Right lobe of liver (tissue), 4 donors: Measurements from ENCODE around the gene FOXC1.

Source experiments
- POLR2A ChIP-seq: fragments of 450-650 bp; IDR thresholded peaks from one replicate; pipeline ENCODE4 v1.6.1; 2017; ENCODE audit warnings: antibody characterized with exemption, mild to moderate bottlenecking
- TF ChIP-seq, protein P1 (sequence below), 4 donors: fragments of 200-600 bp in 3 of 4; fragments of 450-650 bp in 1 of 4; IDR thresholded peaks; one replicate each; pipeline versions ENCODE4 v1.5.1 to v1.8.0; 2016 to 2022; ENCODE audit warnings: antibody characterized with exemption in 4 of 4, mild to moderate bottlenecking in 2 of 4
- donor health status: DM: no; HTN: no; CAD: no.
- donor health status: DM: no; HTN: no; CAD: no.
- donor health status: DM: no; HTN: yes; CAD: no.

DNA sequence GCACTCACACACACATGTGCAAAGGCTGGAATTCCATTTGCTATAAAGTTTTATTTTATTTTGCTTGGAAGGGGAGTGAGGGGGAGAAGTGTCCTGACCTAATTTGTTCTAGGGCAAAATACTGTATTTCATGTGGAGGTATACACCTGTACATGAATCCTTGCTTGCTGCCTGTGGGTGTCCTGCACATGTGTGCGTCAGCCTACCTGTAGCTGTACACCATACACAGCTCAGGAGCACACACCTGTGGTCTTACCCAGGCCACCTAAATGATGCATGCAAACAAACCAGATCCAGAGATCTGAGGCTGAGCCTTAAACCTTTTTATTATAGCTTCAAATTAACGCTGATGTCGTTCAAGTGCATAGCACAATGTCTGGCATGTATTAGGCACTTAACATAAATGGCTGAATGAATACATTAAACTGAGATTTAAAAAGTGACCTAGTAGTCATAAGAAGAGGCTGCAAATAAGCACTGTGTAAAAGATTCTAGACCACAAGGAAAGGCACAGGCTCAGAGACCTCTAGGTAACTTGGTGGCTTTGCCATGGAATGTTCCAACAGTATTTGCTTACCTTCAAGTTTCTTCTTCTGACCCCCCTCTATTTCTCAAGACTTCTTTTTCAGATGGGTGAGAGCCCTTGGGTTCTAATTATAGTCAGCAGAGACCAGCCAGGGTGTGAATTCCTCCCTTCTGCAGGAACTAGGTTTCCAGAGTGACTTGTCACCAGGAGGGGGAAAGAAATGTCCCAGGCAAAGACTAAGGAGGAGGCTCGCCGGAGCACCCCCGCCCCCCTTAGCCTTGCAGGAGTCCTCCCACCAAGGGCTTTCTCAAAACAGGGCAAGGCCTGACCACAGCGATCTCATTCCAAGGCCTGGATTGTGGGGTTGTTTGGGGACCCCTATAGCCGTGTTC is 13.4 kb downstream of the FOXC1 start:
- TF ChIP-seq, protein P1, sequence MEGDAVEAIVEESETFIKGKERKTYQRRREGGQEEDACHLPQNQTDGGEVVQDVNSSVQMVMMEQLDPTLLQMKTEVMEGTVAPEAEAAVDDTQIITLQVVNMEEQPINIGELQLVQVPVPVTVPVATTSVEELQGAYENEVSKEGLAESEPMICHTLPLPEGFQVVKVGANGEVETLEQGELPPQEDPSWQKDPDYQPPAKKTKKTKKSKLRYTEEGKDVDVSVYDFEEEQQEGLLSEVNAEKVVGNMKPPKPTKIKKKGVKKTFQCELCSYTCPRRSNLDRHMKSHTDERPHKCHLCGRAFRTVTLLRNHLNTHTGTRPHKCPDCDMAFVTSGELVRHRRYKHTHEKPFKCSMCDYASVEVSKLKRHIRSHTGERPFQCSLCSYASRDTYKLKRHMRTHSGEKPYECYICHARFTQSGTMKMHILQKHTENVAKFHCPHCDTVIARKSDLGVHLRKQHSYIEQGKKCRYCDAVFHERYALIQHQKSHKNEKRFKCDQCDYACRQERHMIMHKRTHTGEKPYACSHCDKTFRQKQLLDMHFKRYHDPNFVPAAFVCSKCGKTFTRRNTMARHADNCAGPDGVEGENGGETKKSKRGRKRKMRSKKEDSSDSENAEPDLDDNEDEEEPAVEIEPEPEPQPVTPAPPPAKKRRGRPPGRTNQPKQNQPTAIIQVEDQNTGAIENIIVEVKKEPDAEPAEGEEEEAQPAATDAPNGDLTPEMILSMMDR (IDR thresholded peaks at IDR 0.05), result no peak
- no peak for TF ChIP-seq POLR2A
